ENCODE results near the gene KRTAP2-2.
"Not testable (repeated sequence)": the region's sequence is repeated elsewhere in the genome, so short reads cannot be mapped to it uniquely, and the experiment has no call there.

The KRTAP2-2 gene, protein sequence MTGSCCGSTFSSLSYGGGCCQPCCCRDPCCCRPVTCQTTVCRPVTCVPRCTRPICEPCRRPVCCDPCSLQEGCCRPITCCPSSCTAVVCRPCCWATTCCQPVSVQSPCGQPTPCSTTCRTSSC

DNA sequence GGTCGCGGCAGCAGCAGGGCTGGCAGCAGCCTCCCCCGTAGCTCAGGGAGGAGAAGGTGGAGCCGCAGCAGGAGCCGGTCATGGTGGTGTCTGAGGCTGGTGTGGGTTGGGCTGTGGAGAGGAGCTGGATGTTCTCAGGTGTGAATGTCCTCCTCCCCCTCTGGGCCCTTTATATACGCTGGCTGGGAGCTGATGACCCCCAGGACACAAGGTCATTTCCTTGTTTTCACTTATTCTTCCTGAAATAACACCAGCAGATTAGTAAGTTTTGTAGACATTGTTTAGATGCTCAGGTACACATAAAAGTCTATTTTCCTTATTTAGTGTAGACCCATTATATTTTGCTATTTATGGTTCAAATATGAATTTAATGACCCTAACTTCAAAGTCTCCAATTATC is at the start of gene KRTAP2-2:
TSS of gene KRTAP2-2 (minus strand) at position 101 of the 400 bp plus-strand sequence. CDS start at position 82, 19 bp downstream.
- H4K20me1 ChIP-seq (ENCODE audit: insufficient read depth, low read length, poor library complexity, severe bottlenecking); H3K36me3 ChIP-seq (ENCODE audit: insufficient read depth, low read length); H3K4me1 ChIP-seq (ENCODE audit: insufficient read depth, low read length, poor library complexity, severe bottlenecking); H3K4me3 ChIP-seq (ENCODE audit: low read length, poor library complexity, severe bottlenecking); H3K9ac ChIP-seq (ENCODE audit: low read depth, low read length, poor library complexity, severe bottlenecking); H3K79me2 ChIP-seq (ENCODE audit: insufficient read depth, low read length); H3K4me2 ChIP-seq (ENCODE audit: low read depth, low read length, poor library complexity, severe bottlenecking); H3K9me2 ChIP-seq (replicated peaks; ENCODE audit: low read depth, low read length); H2AFZ ChIP-seq (ENCODE audit: low read length); H3F3A ChIP-seq (ENCODE audit: low read depth); H3K27me3 ChIP-seq (ENCODE audit: insufficient read depth, low read length, poor library complexity, severe bottlenecking); H3K9me3 ChIP-seq (ENCODE audit: insufficient read depth, low read depth, low read length): not testable (repeated sequence)

DNA sequence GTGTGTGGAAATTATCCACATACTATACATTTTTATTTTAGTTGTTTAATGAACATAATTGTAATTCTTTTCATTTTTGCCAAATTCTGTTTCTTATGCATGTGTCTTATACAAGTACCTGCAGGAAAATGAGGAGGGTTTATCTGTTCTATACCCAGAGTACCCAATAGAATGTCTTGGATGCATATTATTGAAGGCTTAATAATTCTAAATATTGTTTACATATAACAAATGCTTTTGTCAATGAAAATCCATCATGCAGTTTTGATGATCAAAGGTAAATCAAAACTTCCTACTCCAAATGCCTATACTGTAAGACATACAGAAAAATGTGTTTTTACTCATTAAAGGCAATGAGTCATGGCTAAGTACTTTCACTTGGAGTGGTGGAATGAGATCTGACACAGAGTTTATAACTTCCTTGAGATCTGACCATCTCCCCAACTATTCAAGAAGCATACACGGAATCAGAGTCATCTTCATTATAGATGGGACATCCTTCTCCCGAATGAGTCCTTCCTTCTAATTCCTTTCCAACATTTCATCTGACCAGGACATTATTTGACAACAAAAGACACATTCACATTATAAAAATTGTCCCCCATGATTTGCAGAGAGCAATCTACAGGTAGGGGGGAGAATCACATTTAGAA is 49.5 kb upstream of the KRTAP2-2 start:
- H3K79me2 ChIP-seq (ENCODE audit: insufficient read depth, low read length); H2AFZ ChIP-seq (ENCODE audit: low read length); H3K36me3 ChIP-seq (ENCODE audit: insufficient read depth, low read length); H3K4me3 ChIP-seq (ENCODE audit: low read length, poor library complexity, severe bottlenecking); H4K20me1 ChIP-seq (ENCODE audit: insufficient read depth, low read length, poor library complexity, severe bottlenecking); H3F3A ChIP-seq (ENCODE audit: low read depth); H3K9me3 ChIP-seq (ENCODE audit: insufficient read depth, low read depth, low read length); H3K27me3 ChIP-seq (ENCODE audit: insufficient read depth, low read length, poor library complexity, severe bottlenecking); H3K9me2 ChIP-seq (replicated peaks; ENCODE audit: low read depth, low read length); H3K9ac ChIP-seq (ENCODE audit: low read depth, low read length, poor library complexity, severe bottlenecking); H3K4me2 ChIP-seq (ENCODE audit: low read depth, low read length, poor library complexity, severe bottlenecking): not testable (repeated sequence)
- H3K4me1 ChIP-seq (ENCODE audit: insufficient read depth, low read length, poor library complexity, severe bottlenecking), result peaks cover 38% of the 10 kb centered on the region

DNA sequence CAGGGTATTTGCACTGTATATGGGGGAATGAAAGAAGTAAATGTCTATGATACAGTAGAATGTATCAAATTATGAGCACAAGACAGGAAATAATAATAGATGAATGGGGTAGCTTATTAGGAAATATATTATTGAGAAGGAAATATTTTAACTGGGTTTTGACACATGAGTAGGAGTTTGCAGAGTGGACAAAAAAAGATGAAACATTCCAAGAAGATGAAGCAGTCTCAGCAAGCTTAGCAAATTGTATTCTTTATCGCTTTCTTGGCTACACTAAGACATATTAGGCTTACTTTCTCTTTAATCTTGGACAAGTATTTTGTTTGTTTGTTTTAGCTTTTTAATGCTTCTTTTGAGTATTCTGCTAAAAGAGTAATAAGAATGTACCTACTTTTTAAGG is 48.9 kb upstream of the KRTAP2-2 start:
- no peaks in the 10 kb centered on the region for H3K9me2 ChIP-seq (replicated peaks; ENCODE audit: low read depth, low read length)
- TF ChIP-seq, protein P1, sequence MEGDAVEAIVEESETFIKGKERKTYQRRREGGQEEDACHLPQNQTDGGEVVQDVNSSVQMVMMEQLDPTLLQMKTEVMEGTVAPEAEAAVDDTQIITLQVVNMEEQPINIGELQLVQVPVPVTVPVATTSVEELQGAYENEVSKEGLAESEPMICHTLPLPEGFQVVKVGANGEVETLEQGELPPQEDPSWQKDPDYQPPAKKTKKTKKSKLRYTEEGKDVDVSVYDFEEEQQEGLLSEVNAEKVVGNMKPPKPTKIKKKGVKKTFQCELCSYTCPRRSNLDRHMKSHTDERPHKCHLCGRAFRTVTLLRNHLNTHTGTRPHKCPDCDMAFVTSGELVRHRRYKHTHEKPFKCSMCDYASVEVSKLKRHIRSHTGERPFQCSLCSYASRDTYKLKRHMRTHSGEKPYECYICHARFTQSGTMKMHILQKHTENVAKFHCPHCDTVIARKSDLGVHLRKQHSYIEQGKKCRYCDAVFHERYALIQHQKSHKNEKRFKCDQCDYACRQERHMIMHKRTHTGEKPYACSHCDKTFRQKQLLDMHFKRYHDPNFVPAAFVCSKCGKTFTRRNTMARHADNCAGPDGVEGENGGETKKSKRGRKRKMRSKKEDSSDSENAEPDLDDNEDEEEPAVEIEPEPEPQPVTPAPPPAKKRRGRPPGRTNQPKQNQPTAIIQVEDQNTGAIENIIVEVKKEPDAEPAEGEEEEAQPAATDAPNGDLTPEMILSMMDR (conservative IDR thresholded peaks at IDR 0.05; ENCODE audit: low read length), result no peak
- no peak for TF ChIP-seq EZH2phosphoT487 (IDR thresholded peaks at IDR 0.05; ENCODE audit: borderline replicate concordance)
- H3K4me2 ChIP-seq (ENCODE audit: low read depth, low read length, poor library complexity, severe bottlenecking), result no peak overlapping the region
- no peaks in the 10 kb centered on the region for H3K36me3 ChIP-seq (ENCODE audit: insufficient read depth, low read length)
- H3F3A ChIP-seq (ENCODE audit: low read depth), result no peaks in the 10 kb centered on the region
- H3K27me3 ChIP-seq (ENCODE audit: insufficient read depth, low read length, poor library complexity, severe bottlenecking), result no peaks in the 10 kb centered on the region
- H3K9ac ChIP-seq (ENCODE audit: low read depth, low read length, poor library complexity, severe bottlenecking), result no peak overlapping the region
- no peaks in the 10 kb centered on the region for H4K20me1 ChIP-seq (ENCODE audit: insufficient read depth, low read length, poor library complexity, severe bottlenecking)
- no peak overlapping the region for H2AFZ ChIP-seq (ENCODE audit: low read length)
- H3K4me3 ChIP-seq (ENCODE audit: low read length, poor library complexity, severe bottlenecking), result no peak overlapping the region
- H3K79me2 ChIP-seq (ENCODE audit: insufficient read depth, low read length), result no peaks in the 10 kb centered on the region
- H3K4me1 ChIP-seq (ENCODE audit: insufficient read depth, low read length, poor library complexity, severe bottlenecking), result peaks cover 37% of the 10 kb centered on the region
- H3K9me3 ChIP-seq (ENCODE audit: insufficient read depth, low read depth, low read length), result no peaks in the 10 kb centered on the region

DNA sequence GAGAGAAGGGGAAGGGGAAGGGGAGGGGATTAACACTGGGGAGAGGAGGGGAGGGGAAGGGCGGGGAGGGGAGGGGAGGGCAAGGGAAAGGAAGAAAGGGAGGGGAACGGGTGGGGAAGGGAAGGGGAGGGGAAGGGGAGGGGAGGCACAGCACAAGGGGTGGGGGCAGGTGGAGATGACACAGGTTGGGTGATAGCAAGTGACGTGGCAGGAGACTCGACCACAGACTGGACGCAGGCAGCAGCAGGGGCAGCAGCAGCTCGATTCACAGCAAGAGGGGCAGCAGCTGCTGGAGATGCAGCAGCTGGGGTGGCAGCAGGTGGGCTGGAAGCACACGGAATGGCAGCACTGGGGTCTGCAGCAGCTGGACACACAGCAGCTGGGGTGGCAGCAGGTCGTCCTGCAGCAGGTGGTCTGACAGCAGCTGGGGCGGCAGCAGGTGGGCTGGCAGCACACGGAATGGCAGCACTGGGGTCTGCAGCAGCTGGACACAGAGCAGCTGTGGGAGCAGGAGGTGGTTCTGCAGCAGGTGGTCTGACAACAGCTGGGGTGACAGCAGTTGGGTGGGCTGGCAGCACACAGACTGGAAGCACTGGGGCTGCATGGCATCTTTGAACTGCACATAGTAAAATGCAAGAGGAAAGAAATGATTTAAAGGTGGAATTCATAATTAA is 46.7 kb upstream of the KRTAP2-2 start, which contains the start of gene KRTAP4-16:
TSS of gene KRTAP4-16 (minus strand) at position 624 of the 674 bp plus-strand sequence. CDS start at position 624, 0 bp downstream.
- Histone ChIP-seq H3K4me3 (ENCODE audit: low read length, poor library complexity, severe bottlenecking) (no peak within 1 kb of the TSS), H3K79me2 (ENCODE audit: insufficient read depth, low read length) (no peaks in the 10 kb centered on the region), H3K9ac (ENCODE audit: low read depth, low read length, poor library complexity, severe bottlenecking) (no peak within 1 kb of the TSS), H3F3A (ENCODE audit: low read depth) (no peaks in the 10 kb centered on the region), H4K20me1 (ENCODE audit: insufficient read depth, low read length, poor library complexity, severe bottlenecking) (no peaks in the 10 kb centered on the region), H3K27me3 (ENCODE audit: insufficient read depth, low read length, poor library complexity, severe bottlenecking) (no peaks in the 10 kb centered on the region), H3K4me1 (ENCODE audit: insufficient read depth, low read length, poor library complexity, severe bottlenecking) (peaks cover 24% of the 10 kb centered on the region), H3K9me3 (ENCODE audit: insufficient read depth, low read depth, low read length) (no peaks in the 10 kb centered on the region), H3K9me2 (replicated peaks; ENCODE audit: low read depth, low read length) (no peaks in the 10 kb centered on the region), H3K36me3 (ENCODE audit: insufficient read depth, low read length) (no peaks in the 10 kb centered on the region), H3K4me2 (ENCODE audit: low read depth, low read length, poor library complexity, severe bottlenecking) (no peak within 1 kb of the TSS), H2AFZ (ENCODE audit: low read length) (no peak within 1 kb of the TSS)
- TF ChIP-seq EZH2phosphoT487 (IDR thresholded peaks at IDR 0.05; ENCODE audit: borderline replicate concordance), result no peak

DNA sequence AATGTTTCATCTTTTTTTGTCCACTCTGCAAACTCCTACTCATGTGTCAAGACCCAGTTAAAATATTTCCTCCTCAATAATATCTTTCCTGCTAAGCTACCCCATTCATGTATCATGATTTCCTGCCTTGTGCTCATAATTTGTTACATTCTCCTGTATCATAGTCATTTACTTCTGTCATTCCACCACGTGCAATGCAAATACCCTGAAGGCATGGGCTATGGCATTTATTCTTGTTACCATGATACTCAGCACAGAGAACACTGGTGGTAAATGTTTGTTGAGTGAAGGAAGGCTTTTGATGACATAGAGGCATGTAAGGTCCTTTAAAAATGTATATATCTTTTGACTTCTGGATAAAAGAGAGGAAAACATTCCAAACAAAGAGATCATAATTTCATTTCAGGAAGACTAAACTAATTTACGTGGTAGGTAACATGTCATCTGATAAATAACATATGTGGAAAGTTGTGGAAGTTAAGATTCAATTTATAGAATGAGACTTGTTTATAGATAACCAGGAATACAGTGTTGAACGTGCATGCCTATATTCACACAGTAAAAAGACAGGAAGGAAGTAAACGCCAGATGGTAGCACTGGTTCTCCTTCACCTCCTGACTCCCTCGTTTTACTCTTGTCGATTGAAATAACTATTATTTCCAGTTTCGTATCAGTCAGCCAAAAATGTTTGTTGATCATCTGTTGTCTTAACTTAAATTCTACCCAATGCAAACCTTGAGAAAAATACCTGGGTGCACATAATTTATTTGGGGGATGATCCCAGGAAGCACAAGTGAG is 44.9 kb upstream of the KRTAP2-2 start:
- H3K9me2 ChIP-seq (replicated peaks; ENCODE audit: low read depth, low read length); H3F3A ChIP-seq (ENCODE audit: low read depth); H3K79me2 ChIP-seq (ENCODE audit: insufficient read depth, low read length); H4K20me1 ChIP-seq (ENCODE audit: insufficient read depth, low read length, poor library complexity, severe bottlenecking); H3K9me3 ChIP-seq (ENCODE audit: insufficient read depth, low read depth, low read length); H3K36me3 ChIP-seq (ENCODE audit: insufficient read depth, low read length); H3K27me3 ChIP-seq (ENCODE audit: insufficient read depth, low read length, poor library complexity, severe bottlenecking); H2AFZ ChIP-seq (ENCODE audit: low read length): not testable (repeated sequence)
- Histone ChIP-seq H3K4me3 (ENCODE audit: low read length, poor library complexity, severe bottlenecking) (peak overlapping the region; percentile 61), H3K9ac (ENCODE audit: low read depth, low read length, poor library complexity, severe bottlenecking) (peak overlapping the region; percentile 12), H3K4me2 (ENCODE audit: low read depth, low read length, poor library complexity, severe bottlenecking) (peak overlapping the region; percentile 78), H3K4me1 (ENCODE audit: insufficient read depth, low read length, poor library complexity, severe bottlenecking) (peaks cover 24% of the 10 kb centered on the region)

Measured in Loucy (cell line).